Lower leg skin (tissue), 4 donors: Measurements from ENCODE around the gene HYLS1. TPM values are rescaled to one million over a fixed set of nuclear protein-coding genes. Genes with fewer than 3 reads are reported as not detected.

ENCODE experiments used
- DNase-seq, 2 donors: peaks; one replicate each; pipeline ENCODE4 v3.0.0-alpha.2; 2019; ENCODE audit warnings: low spot score in 2 of 2
- H3K4me3 ChIP-seq: fragments of 200-600 bp; sonication (generic); 2 replicates; pipeline ENCODE4 v1.5.1; 2017; ENCODE audit warnings: mild to moderate bottlenecking, low read depth; ENCODE audit not compliant: poor library complexity, severe bottlenecking
- CTCF ChIP-seq, 3 donors: fragments of 450-650 bp; IDR thresholded peaks; one replicate each; pipeline ENCODE4 v1.5.1; 2016; ENCODE audit warnings: antibody characterized with exemption in 3 of 3, mild to moderate bottlenecking in 3 of 3, moderate library complexity in 2 of 3
- POLR2A ChIP-seq, 2 donors: fragments of 450-650 bp; IDR thresholded peaks; one replicate each; pipeline ENCODE4 v1.6.1; 2016 to 2017; ENCODE audit warnings: antibody characterized with exemption in 2 of 2, mild to moderate bottlenecking in 1 of 2, moderate library complexity in 1 of 2
- WGBS, 2 donors: methylation state at CpG; one replicate each; pipeline ENCODE4 v1.1.5; 2018; 5-methylcytosine and 5-hydroxymethylcytosine counted together
- intact Hi-C: fragments of 100-400 bp; cut with DNase I; formaldehyde crosslinking; loops from one replicate; pipeline ENCODE4 v1.15.0; 2023; ENCODE audit warnings: low total_unique reads
- total RNA-seq, 4 donors: library from RNA; depleted of rRNA; stranded (reverse); fragments of >200 nt; gene quantifications; one replicate each; pipeline ENCODE4 v1.1.0, GENCODE V29; 2016

Gene HYLS1
- total RNA-seq, 4 donors from 2014 or later = 0.99 to 2.8 (median 2.0) TPM

- intact Hi-C loops = no loop called here
- peak in 1 of 2 donors; percentile 75 for DNase-seq
- 84% methylated on average over 22 to 23 of the region's 23 CpGs for WGBS, 2 donors
- H3K4me3 ChIP-seq = no peak overlapping the region
- no peak for TF ChIP-seq CTCF (IDR thresholded peaks at IDR 0.05)
- TF ChIP-seq POLR2A (IDR thresholded peaks at IDR 0.05) = no peak
Observed at GRCh38 chr11:125948278-125949051, 61.0 kb downstream of the HYLS1 start.

- DNase-seq = no peak
- no peak overlapping the region for H3K4me3 ChIP-seq
- 88 to 91% methylated on average over 18 to 22 of the region's 22 CpGs for WGBS, 2 donors
- intact Hi-C loops = no loop called here
- TF ChIP-seq POLR2A (IDR thresholded peaks at IDR 0.05) (no peak), CTCF (IDR thresholded peaks at IDR 0.05) (no peak)
Observed at GRCh38 chr11:125949271-125950177, 62.1 kb downstream of the HYLS1 start.

- no peak overlapping the region for H3K4me3 ChIP-seq
- intact Hi-C loops = no loop called here
- WGBS, 2 donors = 76 to 91% methylated on average over 7 to 11 of the region's 11 CpGs
- TF ChIP-seq CTCF (IDR thresholded peaks at IDR 0.05) (no peak), POLR2A (IDR thresholded peaks at IDR 0.05) (no peak)
- peak in 1 of 2 donors; percentile 81 for DNase-seq
Observed at GRCh38 chr11:125950178-125950490, 62.7 kb downstream of the HYLS1 start.

Other genes with a start within 250 kb of the HYLS1 start
- gene ACRV1, start 206.8 kb upstream of the HYLS1 start, total RNA-seq = not detected
- gene PATE1, start 141.4 kb upstream of the HYLS1 start, total RNA-seq = not detected
- gene PATE2, start 108.8 kb upstream of the HYLS1 start, total RNA-seq = not detected
- gene PATE3, start 99.5 kb upstream of the HYLS1 start, total RNA-seq = not detected
- not detected for gene PATE4, start 54.4 kb upstream of the HYLS1 start, total RNA-seq
- gene PUS3, start 15.5 kb downstream of the HYLS1 start, total RNA-seq = 10 to 100 TPM in 1 of 4 donors, 1 to 10 TPM in 3; 6.6 to 11.2 (median 8.1) TPM
- under 1 TPM in 2 of 4 donors, not detected in 2; 0.17 to 0.42 TPM for gene DDX25, start 16.8 kb downstream of the HYLS1 start, total RNA-seq
- gene VSIG10L2, start 58.4 kb downstream of the HYLS1 start, total RNA-seq = 1 to 10 TPM; 1.4 to 7.2 (median 4.5) TPM
- gene CDON, start 175.2 kb downstream of the HYLS1 start, total RNA-seq = 10 to 100 TPM; 12.3 to 21.0 (median 18.0) TPM